Muscle layer of colon (tissue), 2 donors: ENCODE data around the gene C1orf52.

Experiments used
- H3K27ac ChIP-seq: one replicate; pipeline ENCODE4 v1.7.0; 2013; ENCODE audit warnings: low read depth, mild to moderate bottlenecking, low read length, moderate library complexity
- H3K27me3 ChIP-seq, 2 donors: one replicate each; pipeline ENCODE4 v1.7.0; 2013; ENCODE audit warnings: low read length in 2 of 2, mild to moderate bottlenecking in 2 of 2; ENCODE audit not compliant: insufficient read depth in 2 of 2, control insufficient read depth in 1 of 2
- H3K36me3 ChIP-seq: one replicate; pipeline ENCODE4 v1.7.0; 2013; ENCODE audit warnings: mild to moderate bottlenecking, low read length; ENCODE audit not compliant: insufficient read depth
- H3K4me1 ChIP-seq: one replicate; pipeline ENCODE4 v1.7.0; 2013; ENCODE audit warnings: mild to moderate bottlenecking, low read length; ENCODE audit not compliant: insufficient read depth
- H3K4me3 ChIP-seq, 2 donors: one replicate each; pipeline ENCODE4 v1.7.0; 2013; ENCODE audit warnings: low read length in 2 of 2, low read depth in 1 of 2, mild to moderate bottlenecking in 1 of 2, moderate library complexity in 1 of 2
- H3K9ac ChIP-seq: one replicate; pipeline ENCODE4 v1.7.0; 2013; ENCODE audit warnings: low read length
- H3K9me3 ChIP-seq: one replicate; pipeline ENCODE4 v1.7.0; 2013; ENCODE audit warnings: mild to moderate bottlenecking, low read length
- donor health status: abdominal sarcoma.
- donor health status: Adenocarcinoma of cecum.

Gene C1orf52

DNA sequence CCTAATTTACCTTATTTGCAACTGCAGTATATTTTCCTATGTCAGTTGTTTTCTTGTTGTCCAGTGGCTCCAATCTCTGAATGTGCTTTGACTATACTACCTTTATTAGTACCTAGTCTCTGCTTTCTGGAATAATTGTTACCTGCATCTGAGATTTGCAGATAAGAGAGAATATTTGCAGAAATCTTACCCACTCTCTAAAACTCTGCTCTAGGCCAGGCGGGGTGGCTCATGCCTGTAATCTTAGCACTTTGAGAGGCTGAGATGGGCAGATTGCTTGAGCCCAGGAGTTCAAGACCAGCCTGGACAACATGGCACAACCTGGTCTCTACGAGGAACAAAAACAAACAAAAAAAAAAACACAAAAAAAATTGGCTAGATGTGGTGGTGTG lies 56.6 kb downstream of the C1orf52 start:
- Histone ChIP-seq H3K4me3 (peak overlapping the region; percentile 81 to 99), H3K27me3 (no peaks in the 10 kb centered on the region), H3K27ac (peak overlapping the region; percentile 99), H3K36me3 (no peaks in the 10 kb centered on the region), H3K4me1 (peaks cover 7% of the 10 kb centered on the region), H3K9ac (no peak overlapping the region), H3K9me3 (no peaks in the 10 kb centered on the region)

DNA sequence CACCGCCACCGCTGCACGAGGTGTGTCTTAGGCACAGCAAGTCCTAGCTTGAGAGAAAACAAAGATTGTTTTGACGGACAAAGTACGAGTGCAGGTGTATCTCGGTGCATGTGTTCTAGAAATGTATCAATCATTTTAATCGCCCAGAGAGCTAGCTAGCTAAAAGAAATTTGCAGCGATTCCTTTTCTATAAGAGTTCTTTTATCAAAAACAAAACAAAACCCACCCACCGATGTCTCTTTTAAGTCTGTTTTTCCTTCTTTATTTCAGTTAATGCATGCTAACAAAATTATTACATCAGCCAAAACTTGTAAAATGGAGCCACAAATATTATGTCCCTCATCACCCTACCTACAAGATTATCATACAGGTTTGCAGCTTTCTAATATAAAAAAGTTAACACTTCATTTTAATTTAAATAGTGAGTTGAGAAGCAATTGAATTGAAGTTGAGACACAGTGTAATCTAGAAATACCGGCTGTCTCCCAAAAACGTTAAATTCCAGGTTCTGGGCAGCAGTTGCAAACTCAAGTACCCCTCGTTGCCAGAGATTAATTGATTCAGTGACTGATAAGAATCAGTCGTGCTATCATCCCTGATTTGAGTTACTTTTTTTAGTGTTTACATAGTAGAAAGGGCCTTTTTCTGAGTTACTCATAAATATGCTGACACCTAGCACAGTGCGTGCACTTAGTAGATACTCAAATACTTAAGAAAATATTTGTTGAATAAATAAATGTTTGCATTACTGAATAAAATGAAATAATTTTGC lies 57.2 kb downstream of the C1orf52 start:
- Histone ChIP-seq H3K4me3 (peak overlapping the region; percentile 81 to 99), H3K4me1 (peaks cover 7% of the 10 kb centered on the region), H3K36me3 (no peaks in the 10 kb centered on the region), H3K9me3 (no peaks in the 10 kb centered on the region), H3K9ac (peak overlapping the region; percentile 26), H3K27ac (peak overlapping the region; percentile 99), H3K27me3 (no peaks in the 10 kb centered on the region)

DNA sequence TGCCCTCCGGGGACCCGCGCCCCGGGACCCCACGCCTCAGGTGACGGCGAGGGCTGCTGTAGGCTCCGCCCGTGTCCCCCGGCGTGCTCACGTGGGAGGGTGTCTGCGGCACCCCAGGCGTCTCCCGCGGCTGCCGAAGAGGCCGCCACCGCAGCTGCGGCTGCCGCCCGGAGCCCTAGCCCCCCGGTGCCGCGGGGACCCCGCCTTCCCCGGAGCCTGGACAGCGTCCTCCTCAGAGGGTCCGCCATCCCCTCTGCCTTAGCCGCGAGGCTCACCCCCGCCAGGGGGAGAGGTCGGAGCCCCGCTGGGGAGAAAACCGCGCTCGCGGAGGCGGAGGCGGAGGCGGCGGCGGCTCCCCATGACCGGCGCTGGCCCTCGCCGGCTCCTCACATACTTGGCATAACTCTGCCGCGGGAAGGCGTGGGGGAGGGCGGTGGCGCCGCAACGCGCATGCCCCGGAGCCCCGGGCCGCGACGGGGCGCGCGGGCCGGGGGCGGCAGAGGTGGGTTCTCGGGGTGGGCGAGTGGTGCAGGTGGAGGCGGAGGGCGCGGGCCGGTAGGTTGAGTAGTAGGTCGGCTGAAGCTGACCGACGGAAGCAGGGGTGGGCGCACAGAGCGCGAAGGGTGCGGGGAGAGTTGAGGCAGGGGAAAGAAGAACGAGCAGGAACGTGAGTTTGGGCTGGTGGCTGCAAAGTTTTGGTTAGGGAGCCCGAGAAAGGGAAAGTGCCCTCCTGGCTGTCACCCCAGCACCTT lies 57.9 kb downstream of the C1orf52 start:
- Histone ChIP-seq H3K27me3 (no peaks in the 10 kb centered on the region), H3K36me3 (no peaks in the 10 kb centered on the region), H3K27ac (peak overlapping the region; percentile 99), H3K9me3 (no peaks in the 10 kb centered on the region), H3K9ac (peak overlapping the region; percentile 75), H3K4me1 (peaks cover 6% of the 10 kb centered on the region), H3K4me3 (peak overlapping the region; percentile 81 to 99)

DNA sequence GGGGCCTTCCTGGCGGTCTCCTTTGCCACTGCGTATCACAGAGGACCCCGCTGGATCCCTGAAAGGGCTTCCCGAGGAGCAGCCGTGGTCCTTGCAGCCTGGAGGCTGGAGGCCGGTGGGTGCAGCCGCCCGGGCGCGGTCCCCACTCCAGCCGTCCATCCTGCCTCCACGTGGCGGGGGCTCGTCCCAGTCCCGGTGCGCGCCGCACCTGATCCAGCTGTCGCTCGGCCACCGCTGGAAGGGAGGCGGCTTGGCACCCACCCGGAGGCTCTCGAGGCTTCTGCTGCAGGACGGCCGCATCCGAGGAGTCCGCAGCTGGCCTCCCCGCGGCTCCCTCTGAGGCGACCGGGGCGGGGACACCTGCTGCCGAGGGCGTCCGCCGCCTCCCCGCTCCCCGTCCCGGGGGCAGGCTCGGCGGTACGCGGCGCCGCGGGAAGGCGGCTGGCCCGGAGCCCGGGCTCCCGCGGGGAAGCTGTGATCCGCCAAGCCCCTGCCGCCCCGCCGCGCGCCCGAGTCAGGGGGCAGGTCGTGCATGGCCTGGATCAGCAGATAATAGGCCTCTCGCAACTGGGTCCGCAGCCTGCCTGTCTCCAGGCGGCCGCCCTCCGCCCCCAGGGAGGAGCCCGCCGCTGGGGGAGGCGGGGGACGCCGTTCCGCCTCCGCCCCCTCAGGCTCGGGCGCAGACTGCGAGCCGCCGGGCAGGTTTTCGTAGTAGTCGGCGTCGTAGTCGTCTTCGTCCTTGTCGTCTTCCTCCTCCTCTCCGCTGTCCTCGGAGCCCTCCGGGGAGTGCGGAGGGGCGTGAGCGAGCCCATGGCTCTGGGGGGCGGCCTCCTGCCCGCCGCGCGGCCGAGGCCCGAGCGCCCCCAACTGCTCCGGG lies 58.8 kb downstream of the C1orf52 start, which contains the start of gene SYDE2:
TSS of gene SYDE2 (minus strand) at position 554 of the 877 bp plus-strand sequence. CDS start at position 534, 20 bp downstream.
- Histone ChIP-seq H3K9ac (peak within 1 kb of the TSS; percentile 76), H3K36me3 (no peaks in the 10 kb centered on the region), H3K27me3 (no peaks in the 10 kb centered on the region), H3K27ac (peak within 1 kb of the TSS; percentile 99), H3K4me3 (peak within 1 kb of the TSS; percentile 81 to 99), H3K9me3 (no peaks in the 10 kb centered on the region), H3K4me1 (no peaks in the 10 kb centered on the region)
